Activated CD4-positive, alpha-beta T cell treated with anti-CD3 and anti-CD28 coated beads for 36 hours (primary cell): ENCODE results near the gene IFI27L1. TPM values are rescaled to one million over a fixed set of nuclear protein-coding genes. Genes with fewer than 3 reads are reported as not detected.

Source experiments
- ATAC-seq: fragments of 200-7000 bp; cut with Tn5 transposase; one replicate; pipeline ENCODE4 v1.10.0; 2021; ENCODE audit warnings: mild to moderate bottlenecking, moderate library complexity
- CTCF ChIA-PET: fragments of 350-600 bp; sonication (Branson Sonifier 250); formaldehyde crosslinking; loops from one replicate; lab custom pipeline; 2021; ENCODE audit warnings: antibody characterized with exemption; lab: Charles Lee
- POLR2A ChIA-PET: fragments of 350-600 bp; sonication (Branson Sonifier 250); formaldehyde crosslinking; loops from one replicate; lab custom pipeline; 2021; ENCODE audit warnings: antibody characterized with exemption, inconsistent platforms; lab: Charles Lee
- DNase-seq: peaks from one replicate; pipeline ENCODE4 v3.0.0-alpha.2; 2020
- H3K27ac Mint-ChIP-seq: one replicate; pipeline ENCODE4 v1.8.0; 2021; ENCODE audit warnings: mixed read lengths
- H3K27me3 Mint-ChIP-seq: one replicate; pipeline ENCODE4 v1.8.0; 2021; ENCODE audit warnings: mixed read lengths
- H3K36me3 Mint-ChIP-seq: one replicate; pipeline ENCODE4 v1.8.0; 2021; ENCODE audit warnings: low read depth, mixed read lengths
- H3K4me1 Mint-ChIP-seq: one replicate; pipeline ENCODE4 v1.8.0; 2021; ENCODE audit warnings: mixed read lengths
- H3K4me3 Mint-ChIP-seq: one replicate; pipeline ENCODE4 v1.8.0; 2021; ENCODE audit warnings: mild to moderate bottlenecking, moderate library complexity, mixed read lengths
- H3K9me3 Mint-ChIP-seq: one replicate; pipeline ENCODE4 v1.8.0; 2021; ENCODE audit warnings: low read depth, mixed read lengths
- intact Hi-C, 2 experiments: fragments of 100-400 bp; cut with DNase I in 1 of 2; cut with micrococcal nuclease in 1 of 2; formaldehyde crosslinking; loops; one replicate each; pipeline versions ENCODE4 v1.14.2 to v1.15.1; 2022 to 2024; cut with DNase I, micrococcal nuclease
- total RNA-seq, 2 experiments: library from RNA; stranded (reverse); gene quantifications; one replicate each; pipeline ENCODE4 v1.2.3, GENCODE V29; 2021

Gene IFI27L1
- total RNA-seq, 2 experiments from 2014 or later: 22.3 to 27.1 TPM

- ChIA-PET CTCF (interaction anchor here (1.4 to 2.0 kb wide), 2 partner anchors 9 to 13 kb away, joined by 4 to 11 read pairs; no protein-coding TSS in a partner anchor), POLR2A (no interaction called here)
- H3K36me3 Mint-ChIP-seq: no peaks in the 10 kb centered on the region
Observed at GRCh38 chr14:94145902-94146527, 64.9 kb downstream of the IFI27L1 start.

More at GRCh38 chr14:94145902-94146527, 64.9 kb downstream of the IFI27L1 start:
- H3K4me3 Mint-ChIP-seq: no peak overlapping the region
- H3K9me3 Mint-ChIP-seq: no peaks in the 10 kb centered on the region
- no peak for ATAC-seq
- H3K27me3 Mint-ChIP-seq: peaks cover 3% of the 10 kb centered on the region
- intact Hi-C loops: no loop called here
- H3K4me1 Mint-ChIP-seq: peaks cover 16% of the 10 kb centered on the region
- H3K27ac Mint-ChIP-seq: no peak overlapping the region
- DNase-seq: no peak

Other genes starting within 250 kb of the IFI27L1 start
- not detected for gene FAM181A, start 154.0 kb upstream of the IFI27L1 start, total RNA-seq
- gene ASB2, start 104.7 kb upstream of the IFI27L1 start, total RNA-seq: 10 to 100 TPM; 24.8 to 25.5 TPM
- under 1 TPM; 0.34 to 0.53 TPM for gene CCDC197, start 84.0 kb upstream of the IFI27L1 start, total RNA-seq
- under 1 TPM; 0.75 to 0.93 TPM for gene OTUB2, start 55.0 kb upstream of the IFI27L1 start, total RNA-seq
- gene DDX24, start 108 bp upstream of the IFI27L1 start, total RNA-seq: 100 to 1,000 TPM; 259 to 390 TPM
- gene IFI27, start 29.4 kb downstream of the IFI27L1 start, total RNA-seq: 1 to 10 TPM; 3.0 to 3.1 TPM
- gene IFI27L2, start 48.3 kb downstream of the IFI27L1 start, total RNA-seq: 10 to 100 TPM; 57.3 to 66.9 TPM
- gene PPP4R4, start 93.0 kb downstream of the IFI27L1 start, total RNA-seq: 10 to 100 TPM; 21.4 TPM
- not detected for gene SERPINA10, start 212.0 kb downstream of the IFI27L1 start, total RNA-seq
- gene SERPINA6, start 242.0 kb downstream of the IFI27L1 start, total RNA-seq: not detected